Measurements from ENCODE around the gene COL4A6.
"Not testable (repeated sequence)": the region's sequence is repeated elsewhere in the genome, so short reads cannot be mapped to it uniquely, and the experiment has no call there.

The COL4A6 gene

GRCh38 chrX:108396188-108396891 lies 41.9 kb downstream of the COL4A6 start:
- in situ Hi-C loops (cut with HindIII; ENCODE audit: low pct_unique_long_range_greater_than_20kb, low sequenced_read_pairs), result no loop called here
- peak in 1 of 2 experiments; percentile 29 for DNase-seq (ENCODE audit: low read depth in 1 of 2, low spot score in 1 of 2)
- no peak for TF ChIP-seq JUND (IDR thresholded peaks at IDR 0.05; ENCODE audit: low read depth)

GRCh38 chrX:108390976-108391717 lies 47.1 kb downstream of the COL4A6 start:
- DNase-seq (ENCODE audit: low read depth in 1 of 2, low spot score in 1 of 2); in situ Hi-C loops (cut with HindIII; ENCODE audit: low pct_unique_long_range_greater_than_20kb, low sequenced_read_pairs): not testable (repeated sequence)

- in situ Hi-C loops (cut with HindIII; ENCODE audit: low pct_unique_long_range_greater_than_20kb, low sequenced_read_pairs), result no loop called here
- no peak for TF ChIP-seq JUND (IDR thresholded peaks at IDR 0.05; ENCODE audit: low read depth)
These were observed 53.4 kb downstream of the COL4A6 start for GRCh38 chrX:108384783-108385182.

GRCh38 chrX:108380222-108380621 lies 58.0 kb downstream of the COL4A6 start:
- in situ Hi-C loops (cut with HindIII; ENCODE audit: low pct_unique_long_range_greater_than_20kb, low sequenced_read_pairs), result no loop called here
- TF ChIP-seq JUND (IDR thresholded peaks at IDR 0.05; ENCODE audit: low read depth), result no peak
- no peak for DNase-seq (ENCODE audit: low read depth in 1 of 2, low spot score in 1 of 2)

More at GRCh38 chrX:108384783-108385182, 53.4 kb downstream of the COL4A6 start:
- DNase-seq (ENCODE audit: low read depth in 1 of 2, low spot score in 1 of 2), result no peak

GRCh38 chrX:108376821-108377220 lies 61.4 kb downstream of the COL4A6 start:
- DNase-seq (ENCODE audit: low read depth in 1 of 2, low spot score in 1 of 2); in situ Hi-C loops (cut with HindIII; ENCODE audit: low pct_unique_long_range_greater_than_20kb, low sequenced_read_pairs): not testable (repeated sequence)

- in situ Hi-C loops (cut with HindIII; ENCODE audit: low pct_unique_long_range_greater_than_20kb, low sequenced_read_pairs); DNase-seq (ENCODE audit: low read depth in 1 of 2, low spot score in 1 of 2): not testable (repeated sequence)
These were observed 62.6 kb downstream of the COL4A6 start for GRCh38 chrX:108375591-108375990.

- in situ Hi-C loops (cut with HindIII; ENCODE audit: low pct_unique_long_range_greater_than_20kb, low sequenced_read_pairs), result no loop called here
- TF ChIP-seq JUND (IDR thresholded peaks at IDR 0.05; ENCODE audit: low read depth), result no peak
- DNase-seq (ENCODE audit: low read depth in 1 of 2, low spot score in 1 of 2), result no peak
These were observed 71.4 kb downstream of the COL4A6 start for GRCh38 chrX:108366644-108367406.

GRCh38 chrX:108362026-108362425 lies 76.2 kb downstream of the COL4A6 start:
- TF ChIP-seq JUND (IDR thresholded peaks at IDR 0.05; ENCODE audit: low read depth), result no peak
- in situ Hi-C loops (cut with HindIII; ENCODE audit: low pct_unique_long_range_greater_than_20kb, low sequenced_read_pairs), result no loop called here
- no peak for DNase-seq (ENCODE audit: low read depth in 1 of 2, low spot score in 1 of 2)

- no peak for TF ChIP-seq JUND (IDR thresholded peaks at IDR 0.05; ENCODE audit: low read depth)
- in situ Hi-C loops (cut with HindIII; ENCODE audit: low pct_unique_long_range_greater_than_20kb, low sequenced_read_pairs), result no loop called here
These were observed 76.9 kb downstream of the COL4A6 start for GRCh38 chrX:108361316-108361715.

GRCh38 chrX:108359806-108360602 lies 78.2 kb downstream of the COL4A6 start:
- no peak for TF ChIP-seq JUND (IDR thresholded peaks at IDR 0.05; ENCODE audit: low read depth)
- no peak for DNase-seq (ENCODE audit: low read depth in 1 of 2, low spot score in 1 of 2)
- in situ Hi-C loops (cut with HindIII; ENCODE audit: low pct_unique_long_range_greater_than_20kb, low sequenced_read_pairs), result no loop called here

More at GRCh38 chrX:108361316-108361715, 76.9 kb downstream of the COL4A6 start:
- DNase-seq (ENCODE audit: low read depth in 1 of 2, low spot score in 1 of 2), result no peak

- in situ Hi-C loops (cut with HindIII; ENCODE audit: low pct_unique_long_range_greater_than_20kb, low sequenced_read_pairs), result no loop called here
- DNase-seq (ENCODE audit: low read depth in 1 of 2, low spot score in 1 of 2), result no peak
These were observed 84.8 kb downstream of the COL4A6 start for GRCh38 chrX:108353452-108353851.

GRCh38 chrX:108349210-108349609 lies 89.0 kb downstream of the COL4A6 start:
- in situ Hi-C loops (cut with HindIII; ENCODE audit: low pct_unique_long_range_greater_than_20kb, low sequenced_read_pairs), result no loop called here
- TF ChIP-seq JUND (IDR thresholded peaks at IDR 0.05; ENCODE audit: low read depth), result no peak

More at GRCh38 chrX:108353452-108353851, 84.8 kb downstream of the COL4A6 start:
- no peak for TF ChIP-seq JUND (IDR thresholded peaks at IDR 0.05; ENCODE audit: low read depth)

More at GRCh38 chrX:108349210-108349609, 89.0 kb downstream of the COL4A6 start:
- no peak for DNase-seq (ENCODE audit: low read depth in 1 of 2, low spot score in 1 of 2)

All from T47D (cell line).